Stimulated activated CD4-positive, alpha-beta T cell treated with anti-CD3 and anti-CD28 coated beads, Interleukin-4, amount 100 ng/mL, for 1 hour (primary cell): ENCODE results near the gene TSPAN5.

ENCODE experiments used
- DNase-seq: peaks from one replicate; pipeline ENCODE4 v3.0.0-alpha.2; 2020

The TSPAN5 gene

GRCh38 chr4:98514741-98515469 is 143.5 kb downstream of the TSPAN5 start:
- DNase-seq: no peak

GRCh38 chr4:98512918-98513317 is 145.5 kb downstream of the TSPAN5 start:
- no peak for DNase-seq

GRCh38 chr4:98510757-98511517 is 147.5 kb downstream of the TSPAN5 start:
- DNase-seq: no peak

- no peak for DNase-seq
Observed at GRCh38 chr4:98510340-98510739, 148.1 kb downstream of the TSPAN5 start.

- no peak for DNase-seq
Observed at GRCh38 chr4:98509721-98510120, 148.7 kb downstream of the TSPAN5 start.

GRCh38 chr4:98508829-98509598 is 149.4 kb downstream of the TSPAN5 start:
- DNase-seq: no peak

- no peak for DNase-seq
Observed at GRCh38 chr4:98508248-98508647, 150.2 kb downstream of the TSPAN5 start.

GRCh38 chr4:98507299-98507698 is 151.1 kb downstream of the TSPAN5 start:
- DNase-seq: no peak

GRCh38 chr4:98506462-98507132 is 151.8 kb downstream of the TSPAN5 start:
- no peak for DNase-seq

GRCh38 chr4:98505992-98506391 is 152.4 kb downstream of the TSPAN5 start:
- no peak for DNase-seq

GRCh38 chr4:98504091-98504490 is 154.3 kb downstream of the TSPAN5 start:
- no peak for DNase-seq

- DNase-seq: no peak
Observed at GRCh38 chr4:98503676-98504075, 154.7 kb downstream of the TSPAN5 start.

- DNase-seq: no peak
Observed at GRCh38 chr4:98502624-98503023, 155.8 kb downstream of the TSPAN5 start.

GRCh38 chr4:98502031-98502430 is 156.4 kb downstream of the TSPAN5 start:
- DNase-seq: no peak

- DNase-seq: no peak
Observed at GRCh38 chr4:98501383-98501782, 157.0 kb downstream of the TSPAN5 start.

GRCh38 chr4:98498774-98499173 is 159.6 kb downstream of the TSPAN5 start:
- DNase-seq: no peak

- no peak for DNase-seq
Observed at GRCh38 chr4:98496152-98496845, 162.1 kb downstream of the TSPAN5 start.

GRCh38 chr4:98493296-98493695 is 165.1 kb downstream of the TSPAN5 start:
- no peak for DNase-seq

- DNase-seq: no peak
Observed at GRCh38 chr4:98491899-98492559, 166.4 kb downstream of the TSPAN5 start.

GRCh38 chr4:98490251-98490650 is 168.2 kb downstream of the TSPAN5 start:
- DNase-seq: no peak

- DNase-seq: peak; percentile 16
Observed at GRCh38 chr4:98485816-98486345, 172.5 kb downstream of the TSPAN5 start.

GRCh38 chr4:98484031-98484430 is 174.4 kb downstream of the TSPAN5 start:
- DNase-seq: no peak
